ENCODE results near the gene PRKAG3. TPM values are rescaled to one million over a fixed set of nuclear protein-coding genes. Genes with fewer than 3 reads are reported as not detected.

Gene PRKAG3
- total RNA-seq, 4 donors from 2014 or later: not detected

- peaks cover 0 to 34% (median 13%) of the 10 kb centered on the region in 3 donors for H3K4me1 ChIP-seq
- H3K27me3 ChIP-seq: peaks cover 100% of the 10 kb centered on the region
- no peaks in the 10 kb centered on the region for H3K36me3 ChIP-seq
- no peak overlapping the region for H3K4me3 ChIP-seq
- H3K9me3 ChIP-seq: no peaks in the 10 kb centered on the region
- no peak for ATAC-seq
- no peak overlapping the region for H3K27ac ChIP-seq
- WGBS, 2 donors (ENCODE audit: low coverage in 1 of 2): 40% methylated on average over 3 of the region's 16 CpGs; no CpG with 5 or more reads in 1 of the 2 donors
- TF ChIP-seq POLR2AphosphoS5 (IDR thresholded peaks at IDR 0.05): no peak
- no peak for TF ChIP-seq POLR2A (IDR thresholded peaks at IDR 0.05)
- no peak for TF ChIP-seq EP300 (IDR thresholded peaks at IDR 0.05)
- no peak for TF ChIP-seq CTCF (IDR thresholded peaks at IDR 0.05)
Measured at GRCh38 chr2:218878926-218879761, 47.5 kb upstream of the PRKAG3 start.

- peaks cover 100% of the 10 kb centered on the region for H3K27me3 ChIP-seq
Measured at GRCh38 chr2:218878486-218878885, 46.9 kb upstream of the PRKAG3 start.

GRCh38 chr2:218877891-218878290 lies 46.3 kb upstream of the PRKAG3 start:
- no peak overlapping the region for H3K4me3 ChIP-seq
- H3K9me3 ChIP-seq: no peaks in the 10 kb centered on the region
- no peaks in the 10 kb centered on the region for H3K36me3 ChIP-seq
- peaks cover 100% of the 10 kb centered on the region for H3K27me3 ChIP-seq
- no peak for ATAC-seq
- TF ChIP-seq CTCF (IDR thresholded peaks at IDR 0.05) (no peak), POLR2AphosphoS5 (IDR thresholded peaks at IDR 0.05) (no peak), POLR2A (IDR thresholded peaks at IDR 0.05) (no peak), EP300 (IDR thresholded peaks at IDR 0.05) (no peak)
- H3K27ac ChIP-seq: no peak overlapping the region
- H3K4me1 ChIP-seq: peaks cover 0 to 33% (median 9%) of the 10 kb centered on the region in 3 donors
- no CpG with 5 or more reads among the region's 5 CpGs for WGBS, 2 donors (ENCODE audit: low coverage in 1 of 2)

More at GRCh38 chr2:218878486-218878885, 46.9 kb upstream of the PRKAG3 start:
- ATAC-seq: no peak
- H3K4me1 ChIP-seq: peaks cover 0 to 33% (median 13%) of the 10 kb centered on the region in 3 donors
- 39 to 40% methylated on average over 1 to 2 of the region's 6 CpGs for WGBS, 2 donors (ENCODE audit: low coverage in 1 of 2)
- TF ChIP-seq POLR2AphosphoS5 (IDR thresholded peaks at IDR 0.05): no peak
- TF ChIP-seq POLR2A (IDR thresholded peaks at IDR 0.05): no peak
- TF ChIP-seq CTCF (IDR thresholded peaks at IDR 0.05): no peak
- no peak for TF ChIP-seq EP300 (IDR thresholded peaks at IDR 0.05)
- no peak overlapping the region for H3K4me3 ChIP-seq
- no peaks in the 10 kb centered on the region for H3K36me3 ChIP-seq
- H3K9me3 ChIP-seq: no peaks in the 10 kb centered on the region
- no peak overlapping the region for H3K27ac ChIP-seq

- ATAC-seq: no peak
- H3K4me1 ChIP-seq: peaks cover 0 to 31% (median 9%) of the 10 kb centered on the region in 3 donors
- 100% methylated on average over 1 of the region's 6 CpGs; no CpG with 5 or more reads in 1 of the 2 donors for WGBS, 2 donors (ENCODE audit: low coverage in 1 of 2)
- H3K36me3 ChIP-seq: no peaks in the 10 kb centered on the region
- TF ChIP-seq POLR2AphosphoS5 (IDR thresholded peaks at IDR 0.05): no peak
- TF ChIP-seq POLR2A (IDR thresholded peaks at IDR 0.05): no peak
- TF ChIP-seq EP300 (IDR thresholded peaks at IDR 0.05): no peak
- TF ChIP-seq CTCF (IDR thresholded peaks at IDR 0.05): no peak
- peaks cover 100% of the 10 kb centered on the region for H3K27me3 ChIP-seq
- no peak overlapping the region for H3K4me3 ChIP-seq
- no peaks in the 10 kb centered on the region for H3K9me3 ChIP-seq
- H3K27ac ChIP-seq: no peak overlapping the region
Measured at GRCh38 chr2:218877331-218877730, 45.7 kb upstream of the PRKAG3 start.
